ENCODE data around the gene TRIM50. TPM values are rescaled to one million over a fixed set of nuclear protein-coding genes. Genes with fewer than 3 reads are reported as not detected.
"Not testable (repeated sequence)": the region's sequence is repeated elsewhere in the genome, so short reads cannot be mapped to it uniquely, and the experiment has no call there.

TRIM50 gene
- total RNA-seq, 1 donor: not detected

- H3K27ac ChIP-seq (ENCODE audit: low read depth, low read length): no peak within 1 kb of the TSS
- no peaks in the 10 kb centered on the region for H3K27me3 ChIP-seq (ENCODE audit: insufficient read depth, low read length)
- no peaks in the 10 kb centered on the region for H4K20me1 ChIP-seq (ENCODE audit: insufficient read depth, low read length)
- H3K9me3 ChIP-seq (ENCODE audit: low read depth, low read length): no peaks in the 10 kb centered on the region
- H3K79me2 ChIP-seq (ENCODE audit: insufficient read depth, low read length): peaks cover 2% of the 10 kb centered on the region
- H3K4me3 ChIP-seq (ENCODE audit: insufficient read depth, low read length): peak within 1 kb of the TSS; percentile 81
- no peak for TF ChIP-seq CTCF (IDR thresholded peaks at IDR 0.05; ENCODE audit: extremely low read depth, low read depth, low read length)
- H3K4me2 ChIP-seq (ENCODE audit: insufficient read depth, low read length): peak within 1 kb of the TSS; percentile 88
- H3K4me1 ChIP-seq (ENCODE audit: insufficient read depth, low read length): peaks cover 4% of the 10 kb centered on the region
- peak within 1 kb of the TSS; percentile 84 for H2AFZ ChIP-seq (ENCODE audit: low read length)
- peaks cover 8% of the 10 kb centered on the region for H3K36me3 ChIP-seq (ENCODE audit: insufficient read depth, low read length)
- DNase-seq (ENCODE audit: insufficient read length, low spot score, missing footprints): peak; percentile 98
Measured at GRCh38 chr7:73308665-73309214, 19.1 kb downstream of the TRIM50 start, which contains the start of gene NSUN5. Gene NSUN5 (minus strand): TSS chr7:73308826. CDS start chr7:73308790, 36 bp downstream.

GRCh38 chr7:73308074-73308664 is 19.7 kb downstream of the TRIM50 start:
- H3K4me1 ChIP-seq (ENCODE audit: insufficient read depth, low read length): peaks cover 4% of the 10 kb centered on the region
- no peaks in the 10 kb centered on the region for H3K9me3 ChIP-seq (ENCODE audit: low read depth, low read length)
- H2AFZ ChIP-seq (ENCODE audit: low read length): peak overlapping the region; percentile 84
- H3K4me3 ChIP-seq (ENCODE audit: insufficient read depth, low read length): peak overlapping the region; percentile 81
- H3K27ac ChIP-seq (ENCODE audit: low read depth, low read length): no peak overlapping the region
- peaks cover 8% of the 10 kb centered on the region for H3K36me3 ChIP-seq (ENCODE audit: insufficient read depth, low read length)
- no peak for TF ChIP-seq CTCF (IDR thresholded peaks at IDR 0.05; ENCODE audit: extremely low read depth, low read depth, low read length)
- H3K27me3 ChIP-seq (ENCODE audit: insufficient read depth, low read length): no peaks in the 10 kb centered on the region
- H3K79me2 ChIP-seq (ENCODE audit: insufficient read depth, low read length): peaks cover 2% of the 10 kb centered on the region
- H4K20me1 ChIP-seq (ENCODE audit: insufficient read depth, low read length): no peaks in the 10 kb centered on the region
- DNase-seq (ENCODE audit: insufficient read length, low spot score, missing footprints): peak; percentile 90
- H3K4me2 ChIP-seq (ENCODE audit: insufficient read depth, low read length): peak overlapping the region; percentile 88

GRCh38 chr7:73307436-73307835 is 20.4 kb downstream of the TRIM50 start:
- Histone ChIP-seq H3K36me3 (ENCODE audit: insufficient read depth, low read length) (peaks cover 8% of the 10 kb centered on the region), H3K9me3 (ENCODE audit: low read depth, low read length) (no peaks in the 10 kb centered on the region), H4K20me1 (ENCODE audit: insufficient read depth, low read length) (no peaks in the 10 kb centered on the region), H3K27me3 (ENCODE audit: insufficient read depth, low read length) (no peaks in the 10 kb centered on the region), H3K27ac (ENCODE audit: low read depth, low read length) (no peak overlapping the region), H3K4me2 (ENCODE audit: insufficient read depth, low read length) (no peak overlapping the region), H3K4me1 (ENCODE audit: insufficient read depth, low read length) (peaks cover 4% of the 10 kb centered on the region), H2AFZ (ENCODE audit: low read length) (no peak overlapping the region), H3K4me3 (ENCODE audit: insufficient read depth, low read length) (no peak overlapping the region), H3K79me2 (ENCODE audit: insufficient read depth, low read length) (peaks cover 2% of the 10 kb centered on the region)
- no peak for DNase-seq (ENCODE audit: insufficient read length, low spot score, missing footprints)
- no peak for TF ChIP-seq CTCF (IDR thresholded peaks at IDR 0.05; ENCODE audit: extremely low read depth, low read depth, low read length)

- H3K9me3 ChIP-seq (ENCODE audit: low read depth, low read length); H2AFZ ChIP-seq (ENCODE audit: low read length); H3K4me3 ChIP-seq (ENCODE audit: insufficient read depth, low read length); DNase-seq (ENCODE audit: insufficient read length, low spot score, missing footprints); H3K4me2 ChIP-seq (ENCODE audit: insufficient read depth, low read length); H3K4me1 ChIP-seq (ENCODE audit: insufficient read depth, low read length); H3K27me3 ChIP-seq (ENCODE audit: insufficient read depth, low read length); H3K36me3 ChIP-seq (ENCODE audit: insufficient read depth, low read length); H3K27ac ChIP-seq (ENCODE audit: low read depth, low read length); H4K20me1 ChIP-seq (ENCODE audit: insufficient read depth, low read length); H3K79me2 ChIP-seq (ENCODE audit: insufficient read depth, low read length): not testable (repeated sequence)
Measured at GRCh38 chr7:73304612-73305387, 23.1 kb downstream of the TRIM50 start.
